Tibial nerve (tissue), 4 donors: ENCODE data around the gene WRAP73. TPM values are rescaled to one million over a fixed set of nuclear protein-coding genes. Genes with fewer than 3 reads are reported as not detected.

Source experiments
- DNase-seq, 2 donors: peaks; one replicate each; pipeline ENCODE4 v3.0.0-alpha.2; 2019; ENCODE audit warnings: low spot score in 2 of 2
- H3K27ac ChIP-seq, 4 donors: fragments of 200-600 bp; sonication (generic) in 3 of 4; one replicate each; pipeline ENCODE4 v1.5.1; 2017 to 2019; ENCODE audit warnings: mild to moderate bottlenecking in 1 of 4
- H3K27me3 ChIP-seq, 2 donors: fragments of 200-600 bp; sonication (generic) in 1 of 2; one replicate each; pipeline versions ENCODE4 v1.5.1 to v1.6.0; 2017 to 2019
- H3K36me3 ChIP-seq, 3 donors: fragments of 200-600 bp; sonication (generic); one replicate each; pipeline ENCODE4 v1.5.1; 2018 to 2019
- H3K4me1 ChIP-seq, 4 donors: fragments of 200-600 bp; sonication (generic) in 3 of 4; one replicate each; pipeline ENCODE4 v1.5.1; 2017 to 2019
- H3K4me3 ChIP-seq, 4 donors: fragments of 200-600 bp; sonication (generic) in 3 of 4; one replicate each; pipeline ENCODE4 v1.5.1; 2017 to 2019; ENCODE audit warnings: mild to moderate bottlenecking in 1 of 4, moderate library complexity in 1 of 4
- H3K9me3 ChIP-seq, 4 donors: fragments of 200-600 bp; sonication (generic) in 3 of 4; one replicate each; pipeline ENCODE4 v1.5.1; 2017 to 2019
- EP300 ChIP-seq, 2 donors: sonication (generic); formaldehyde crosslinking; IDR thresholded peaks; one replicate each; pipeline ENCODE4 v1.6.1; 2017; ENCODE audit warnings: antibody characterized with exemption in 2 of 2, mild to moderate bottlenecking in 1 of 2
- POLR2A ChIP-seq, 2 donors: fragments of 450-650 bp; IDR thresholded peaks; one replicate each; pipeline ENCODE4 v1.6.1; 2017; ENCODE audit warnings: antibody characterized with exemption in 2 of 2, mild to moderate bottlenecking in 2 of 2, moderate library complexity in 2 of 2
- WGBS, 2 donors: methylation state at CpG; one replicate each; pipeline ENCODE4 v1.1.5; 2018; 5-methylcytosine and 5-hydroxymethylcytosine counted together
- total RNA-seq, 4 donors: library from RNA; depleted of rRNA; stranded (reverse); fragments of >200 nt; gene quantifications; one replicate each; pipeline ENCODE4 v1.1.0, GENCODE V29; 2016
- TF ChIP-seq, protein P1 (sequence below), 5 experiments: fragments of 200-600 bp in 3 of 5; fragments of 450-650 bp in 2 of 5; sonication (generic) in 3 of 5; IDR thresholded peaks; one replicate each; pipeline ENCODE4 v1.5.1; 2016 to 2019; ENCODE audit warnings: antibody characterized with exemption in 5 of 5, mild to moderate bottlenecking in 3 of 5, moderate library complexity in 2 of 5

WRAP73 gene
- total RNA-seq, 4 donors from 2014 or later, result 11.1 to 17.1 (median 12.9) TPM

DNA sequence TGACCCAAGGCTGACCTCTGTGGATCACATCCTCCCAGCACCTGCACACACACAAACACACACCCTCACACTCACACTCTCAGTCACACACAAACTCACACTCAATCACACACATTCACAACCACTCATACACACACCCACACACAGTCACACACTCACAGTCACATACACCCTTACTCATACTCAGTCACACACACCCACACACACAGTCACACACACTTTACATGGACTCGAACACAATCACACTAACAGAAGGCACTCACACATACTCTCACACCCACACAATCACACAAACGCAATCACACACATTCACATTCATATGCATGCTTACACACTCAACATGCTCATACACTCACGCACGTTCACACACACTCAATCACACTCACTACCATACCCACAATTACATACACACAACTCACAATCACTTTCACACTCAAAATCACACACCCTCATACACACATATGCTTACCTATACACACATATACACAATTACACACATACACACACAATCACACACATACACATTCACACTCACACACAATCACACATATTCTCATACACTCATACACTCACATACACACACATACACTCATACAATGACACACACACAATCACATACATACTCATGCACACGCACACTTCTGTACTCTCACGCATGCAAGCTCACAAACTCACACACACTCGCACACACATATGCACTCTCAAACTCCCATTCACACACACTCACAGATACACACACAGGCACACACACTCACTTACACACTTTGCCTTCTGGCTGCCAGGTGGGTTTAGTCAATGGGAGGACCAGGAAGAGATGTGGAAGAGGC is 44.7 kb downstream of the WRAP73 start:
- no peak for DNase-seq
- Histone ChIP-seq H3K36me3 (no peaks in the 10 kb centered on the region), H3K27ac (no peak overlapping the region), H3K9me3 (no peaks in the 10 kb centered on the region), H3K4me1 (peaks cover 0 to 11% (median under 1%) of the 10 kb centered on the region in 4 donors), H3K4me3 (no peak overlapping the region), H3K27me3 (peaks cover 0 to 11% of the 10 kb centered on the region in 2 donors)
- TF ChIP-seq POLR2A (IDR thresholded peaks at IDR 0.05), result no peak
- WGBS, 2 donors, result 86 to 91% methylated on average over 7 of the region's 7 CpGs

DNA sequence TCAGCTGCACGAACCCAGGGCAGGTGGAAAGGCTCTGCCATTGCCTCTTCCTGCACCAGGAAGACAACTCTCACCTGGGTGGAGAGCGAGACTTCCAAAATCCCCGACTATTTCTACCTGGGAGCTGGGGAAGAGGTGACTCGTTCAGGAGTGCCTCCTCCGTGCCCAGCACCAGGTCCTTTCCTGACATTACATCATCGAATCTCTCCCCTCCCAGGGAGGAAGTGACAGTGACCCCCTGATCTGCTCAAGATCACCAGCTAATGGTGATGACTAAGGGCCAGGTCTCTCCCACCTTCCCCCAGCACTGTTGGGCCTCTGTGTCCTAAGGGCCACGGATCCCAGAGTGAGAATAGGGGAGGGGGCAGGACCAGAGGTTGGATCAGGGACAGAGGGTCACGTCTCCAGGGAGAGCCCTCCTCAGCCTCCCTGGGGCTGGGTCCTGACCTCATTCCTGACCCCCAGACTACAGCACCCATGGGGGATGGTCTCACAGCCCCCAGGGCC is 45.4 kb downstream of the WRAP73 start:
- peaks cover 0 to 4% (median 0%) of the 10 kb centered on the region in 4 donors for H3K4me1 ChIP-seq

DNA sequence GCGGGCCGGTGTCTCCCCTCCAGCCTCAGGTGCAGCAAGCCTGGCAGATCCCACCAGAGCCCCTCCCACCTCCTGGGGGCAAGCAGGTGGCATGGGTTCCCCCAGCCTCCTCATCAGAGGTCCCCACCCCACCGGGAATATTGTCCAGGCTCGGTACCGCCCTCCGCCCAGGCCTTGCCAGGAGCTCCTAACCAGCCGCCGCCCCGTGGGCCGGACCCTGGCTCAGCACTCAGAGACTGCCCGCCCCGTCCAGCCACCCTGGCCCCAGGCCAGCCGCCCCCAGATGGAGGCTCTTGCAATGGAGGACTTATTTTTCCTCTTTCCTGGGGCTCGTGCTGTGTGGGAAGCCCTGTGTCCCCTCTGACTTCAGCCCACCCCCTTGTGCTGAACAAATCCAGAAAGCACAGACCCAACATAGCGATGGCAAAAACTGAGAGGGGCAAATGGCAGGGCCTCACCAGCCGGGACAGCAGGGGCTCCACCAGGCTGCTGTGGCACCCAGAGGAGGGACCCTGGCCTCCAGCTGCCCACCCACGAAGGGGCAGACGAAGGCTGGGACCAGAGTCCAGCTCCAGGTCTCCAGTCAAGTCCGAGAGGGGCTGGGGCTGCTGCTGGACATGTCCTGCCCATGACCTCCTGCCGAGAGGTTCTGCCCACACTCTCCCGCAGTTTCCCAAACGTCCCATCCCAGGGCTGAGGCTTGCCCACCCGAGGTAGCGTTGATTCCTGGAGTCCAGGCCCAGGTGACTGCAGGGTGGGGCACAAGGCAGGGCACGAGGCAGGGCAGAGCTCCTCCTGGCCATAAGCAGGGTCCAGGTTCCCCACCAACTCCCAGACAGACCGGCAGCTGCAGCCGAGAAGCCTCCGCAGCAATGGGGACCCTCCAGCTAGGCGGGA is 46.1 kb downstream of the WRAP73 start:
- TF ChIP-seq, protein P1, sequence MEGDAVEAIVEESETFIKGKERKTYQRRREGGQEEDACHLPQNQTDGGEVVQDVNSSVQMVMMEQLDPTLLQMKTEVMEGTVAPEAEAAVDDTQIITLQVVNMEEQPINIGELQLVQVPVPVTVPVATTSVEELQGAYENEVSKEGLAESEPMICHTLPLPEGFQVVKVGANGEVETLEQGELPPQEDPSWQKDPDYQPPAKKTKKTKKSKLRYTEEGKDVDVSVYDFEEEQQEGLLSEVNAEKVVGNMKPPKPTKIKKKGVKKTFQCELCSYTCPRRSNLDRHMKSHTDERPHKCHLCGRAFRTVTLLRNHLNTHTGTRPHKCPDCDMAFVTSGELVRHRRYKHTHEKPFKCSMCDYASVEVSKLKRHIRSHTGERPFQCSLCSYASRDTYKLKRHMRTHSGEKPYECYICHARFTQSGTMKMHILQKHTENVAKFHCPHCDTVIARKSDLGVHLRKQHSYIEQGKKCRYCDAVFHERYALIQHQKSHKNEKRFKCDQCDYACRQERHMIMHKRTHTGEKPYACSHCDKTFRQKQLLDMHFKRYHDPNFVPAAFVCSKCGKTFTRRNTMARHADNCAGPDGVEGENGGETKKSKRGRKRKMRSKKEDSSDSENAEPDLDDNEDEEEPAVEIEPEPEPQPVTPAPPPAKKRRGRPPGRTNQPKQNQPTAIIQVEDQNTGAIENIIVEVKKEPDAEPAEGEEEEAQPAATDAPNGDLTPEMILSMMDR (IDR thresholded peaks at IDR 0.05), result no peak
- TF ChIP-seq EP300 (IDR thresholded peaks at IDR 0.05) (no peak), POLR2A (IDR thresholded peaks at IDR 0.05) (no peak)
- WGBS, 2 donors, result 57 to 75% methylated on average over 21 to 26 of the region's 29 CpGs
- H3K4me3 ChIP-seq, result no peak overlapping the region
- H3K4me1 ChIP-seq, result peaks cover 0 to 8% (median 2%) of the 10 kb centered on the region in 4 donors
- H3K9me3 ChIP-seq, result no peaks in the 10 kb centered on the region
- no peaks in the 10 kb centered on the region for H3K27me3 ChIP-seq
- no peak overlapping the region for H3K27ac ChIP-seq
- DNase-seq, result no peak
- no peaks in the 10 kb centered on the region for H3K36me3 ChIP-seq

More for the DNA sequence above, 45.4 kb downstream of the WRAP73 start:
- Histone ChIP-seq H3K4me3 (no peak overlapping the region), H3K36me3 (no peaks in the 10 kb centered on the region), H3K27me3 (peaks cover 0 to 4% of the 10 kb centered on the region in 2 donors), H3K9me3 (no peaks in the 10 kb centered on the region), H3K27ac (no peak overlapping the region)
- DNase-seq, result no peak
- 82 to 89% methylated on average over 7 to 8 of the region's 8 CpGs for WGBS, 2 donors
- no peak for TF ChIP-seq EP300 (IDR thresholded peaks at IDR 0.05)
- TF ChIP-seq POLR2A (IDR thresholded peaks at IDR 0.05), result no peak
- TF ChIP-seq, protein P1 (IDR thresholded peaks at IDR 0.05), result no peak

DNA sequence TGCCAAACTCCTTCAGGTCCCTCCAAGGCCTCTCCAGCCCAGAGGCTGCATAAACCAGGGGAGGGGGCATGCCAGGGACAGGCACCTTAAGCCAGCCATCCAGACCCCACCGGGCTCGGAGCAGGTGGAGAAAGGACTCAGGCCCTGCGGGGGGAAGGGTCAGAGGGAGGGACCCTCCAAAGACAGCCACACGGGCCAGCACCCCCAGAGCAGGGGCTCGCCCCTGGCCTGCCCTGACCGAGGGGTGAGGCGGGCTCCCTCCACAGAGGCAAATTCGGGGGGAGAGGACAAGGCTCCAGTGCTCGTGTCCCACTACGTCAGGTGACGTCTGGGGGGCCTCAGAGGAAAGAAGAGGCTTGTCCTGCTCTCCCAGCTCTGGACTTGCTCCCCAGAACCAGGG is 46.7 kb downstream of the WRAP73 start:
- 87 to 94% methylated on average over 10 to 11 of the region's 11 CpGs for WGBS, 2 donors
- no peaks in the 10 kb centered on the region for H3K27me3 ChIP-seq
- no peak overlapping the region for H3K27ac ChIP-seq
- H3K36me3 ChIP-seq, result no peaks in the 10 kb centered on the region
- DNase-seq, result no peak
- H3K9me3 ChIP-seq, result no peaks in the 10 kb centered on the region
- H3K4me1 ChIP-seq, result peaks cover 0 to 15% (median 9%) of the 10 kb centered on the region in 4 donors
- no peak overlapping the region for H3K4me3 ChIP-seq
- TF ChIP-seq EP300 (IDR thresholded peaks at IDR 0.05) (no peak), POLR2A (IDR thresholded peaks at IDR 0.05) (no peak)
- TF ChIP-seq, protein P1 (IDR thresholded peaks at IDR 0.05), result no peak

DNA sequence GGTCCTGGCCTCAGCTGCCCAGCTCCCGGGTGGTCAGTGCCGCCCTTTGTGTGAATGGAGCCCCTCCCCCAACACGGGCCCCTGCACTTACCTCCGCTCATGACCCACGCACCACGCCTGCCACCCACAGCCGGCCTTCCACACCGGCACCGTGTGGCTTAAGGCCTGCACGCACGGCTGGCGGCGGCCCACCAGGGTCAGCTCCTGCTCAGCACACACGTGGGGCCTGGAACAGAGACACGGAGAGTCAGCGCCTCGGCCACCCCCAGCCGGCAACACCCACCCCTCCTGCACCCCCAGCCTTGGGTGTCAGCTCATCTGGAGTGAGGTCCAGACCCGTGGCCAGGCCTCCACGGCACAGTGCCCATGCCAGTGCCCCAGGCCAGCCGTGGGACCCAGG is 47.5 kb downstream of the WRAP73 start:
- Histone ChIP-seq H3K27ac (no peak overlapping the region), H3K36me3 (no peaks in the 10 kb centered on the region), H3K4me1 (peaks cover 0 to 23% (median 16%) of the 10 kb centered on the region in 4 donors), H3K9me3 (no peaks in the 10 kb centered on the region), H3K4me3 (no peak overlapping the region), H3K27me3 (no peaks in the 10 kb centered on the region)
- 84 to 87% methylated on average over 18 to 20 of the region's 21 CpGs for WGBS, 2 donors
- TF ChIP-seq, protein P1 (IDR thresholded peaks at IDR 0.05), result no peak
- TF ChIP-seq EP300 (IDR thresholded peaks at IDR 0.05) (no peak), POLR2A (IDR thresholded peaks at IDR 0.05) (no peak)
- DNase-seq, result no peak
